HCT116 (cell line): ENCODE results near the gene SAMMSON. TPM values are rescaled to one million over a fixed set of nuclear protein-coding genes. Genes with fewer than 3 reads are reported as not detected.

Source experiments
- ATAC-seq: fragments of 200-7000 bp; cut with Tn5 transposase; 2 replicates; pipeline ENCODE4 v1.9.1; 2020; ENCODE audit warnings: mild to moderate bottlenecking, moderate library complexity
- BruUV-seq: library from RNA; stranded (reverse); fragments of 400-500 nt; replicated peaks from 2 replicates; lab custom pipeline; 2021; lab: Mats Ljungman, UMichigan
- CTCF ChIA-PET: fragments of 300-600 bp; sonication (Branson Sonifier 250); formaldehyde crosslinking; loops from one replicate; lab custom pipeline; 2021; ENCODE audit warnings: antibody characterized with exemption; lab: Charles Lee
- POLR2A ChIA-PET: fragments of 300-600, 350-600 bp; sonication (Branson Sonifier 250); formaldehyde crosslinking; loops from one replicate; lab custom pipeline; 2021; ENCODE audit warnings: antibody characterized with exemption; lab: Charles Lee
- RAD21 ChIA-PET, 2 experiments: fragments of 300-600 bp; sonication (Branson Sonifier 250); formaldehyde crosslinking; loops; one replicate each; lab custom pipeline; 2023; ENCODE audit warnings: low total read pairs in 2 of 2; ENCODE audit not compliant: uncharacterized antibody in 2 of 2, unreplicated experiment in 2 of 2, low non-redundant PET in 1 of 2; lab: Charles Lee
- DNase-seq: peaks from one replicate; pipeline ENCODE4 v3.0.0-alpha.2; 2010; ENCODE audit warnings: low read depth, low spot score
- H2AFZ ChIP-seq: fragments of 200-600 bp; shearing (Covaris generic), sonication (generic); 2 replicates; pipeline ENCODE4 v1.6.1; 2017; ENCODE audit warnings: low read depth, mixed run types, mixed read lengths, antibody characterized with exemption, low read length; ENCODE audit not compliant: poor library complexity, severe bottlenecking
- H3K27ac ChIP-seq: 2 replicates; pipeline ENCODE4 v1.5.1; 2012; ENCODE audit warnings: low read depth, low read length
- H3K27me3 ChIP-seq: fragments of 200-600 bp; sonication (generic); 2 replicates; pipeline ENCODE4 v1.6.1; 2016; ENCODE audit warnings: mixed run types, low read length, mixed read lengths; ENCODE audit not compliant: insufficient read depth
- H3K36me3 ChIP-seq, 2 experiments: fragments of 200-500 bp in 1 of 2; fragments of 200-600 bp in 1 of 2; sonication (Bioruptor generic) in 1 of 2; sonication (generic) in 1 of 2; 2 replicates each; pipeline versions ENCODE4 v1.5.1 to v1.6.1; 2014 to 2016; ENCODE audit warnings: low read length in 2 of 2, inconsistent platforms in 1 of 2, mixed read lengths in 1 of 2, mixed run types in 1 of 2; ENCODE audit not compliant: insufficient read depth in 2 of 2, control insufficient read depth in 1 of 2
- H3K4me1 ChIP-seq, 2 experiments: fragments of 200-600 bp in 1 of 2; sonication (generic) in 1 of 2; 2 replicates each; pipeline versions ENCODE4 v1.5.1 to v1.6.1; 2012 to 2017; ENCODE audit warnings: low read length in 2 of 2, inconsistent platforms in 1 of 2, mild to moderate bottlenecking in 1 of 2, mixed read lengths in 1 of 2, mixed run types in 1 of 2, moderate library complexity in 1 of 2; ENCODE audit not compliant: insufficient read depth in 2 of 2, control insufficient read depth in 1 of 2
- H3K4me2 ChIP-seq: fragments of 200-600 bp; sonication (generic); 2 replicates; pipeline ENCODE4 v1.6.1; 2017; ENCODE audit warnings: mixed run types, low read length, mixed read lengths
- H3K4me3 ChIP-seq, 2 experiments: fragments of 200-600 bp in 1 of 2; sonication (generic) in 1 of 2; replicated peaks in 1 of 2; 2 replicates each; pipeline ENCODE4 v1.5.1; 2011 to 2016; ENCODE audit warnings: low read length in 2 of 2, control low read depth in 1 of 2, low read depth in 1 of 2, mild to moderate bottlenecking in 1 of 2, mixed read lengths in 1 of 2, mixed run types in 1 of 2
- H3K79me2 ChIP-seq: fragments of 200-600 bp; sonication (generic); 2 replicates; pipeline ENCODE4 v1.6.1; 2017; ENCODE audit warnings: mild to moderate bottlenecking, mixed run types, low read length, moderate library complexity, mixed read lengths; ENCODE audit not compliant: insufficient read depth
- H3K9ac ChIP-seq: fragments of 200-600 bp; sonication (generic); 2 replicates; pipeline ENCODE4 v1.6.1; 2016; ENCODE audit warnings: low read length, mixed read lengths
- H3K9me2 ChIP-seq: fragments of 200-600 bp; sonication (generic), shearing (Covaris generic); 2 replicates; pipeline ENCODE4 v1.6.1; 2017; ENCODE audit warnings: mixed run types, mild to moderate bottlenecking, moderate library complexity; ENCODE audit not compliant: insufficient read depth
- H3K9me3 ChIP-seq, 2 experiments: fragments of 200-500 bp in 1 of 2; fragments of 200-600 bp in 1 of 2; sonication (Bioruptor generic) in 1 of 2; sonication (generic) in 1 of 2; 2 replicates each; pipeline ENCODE4 v1.6.1; 2014 to 2017; ENCODE audit warnings: low read length in 2 of 2, mixed read lengths in 2 of 2, inconsistent platforms in 1 of 2, low read depth in 1 of 2, mild to moderate bottlenecking in 1 of 2, mixed run types in 1 of 2, moderate library complexity in 1 of 2; ENCODE audit not compliant: control insufficient read depth in 1 of 2, insufficient read depth in 1 of 2
- H4K20me1 ChIP-seq: fragments of 200-600 bp; sonication (generic), shearing (Covaris generic); 2 replicates; pipeline ENCODE4 v1.6.1; 2017; ENCODE audit warnings: mixed run types, mild to moderate bottlenecking, moderate library complexity; ENCODE audit not compliant: insufficient read depth
- CEBPB ChIP-seq: IDR thresholded peaks from 2 replicates; pipeline ENCODE4 v1.6.1; 2012; ENCODE audit warnings: low read depth
- EZH2phosphoT487 ChIP-seq: fragments of 200-600 bp; IDR thresholded peaks from 2 replicates; pipeline ENCODE4 v1.6.1; 2018; ENCODE audit warnings: antibody characterized with exemption, borderline replicate concordance
- SP1 ChIP-seq: IDR thresholded peaks from 2 replicates; pipeline ENCODE4 v1.6.1; 2012; ENCODE audit warnings: low read depth
- SRF ChIP-seq: IDR thresholded peaks from 2 replicates; pipeline ENCODE4 v1.6.1; 2012; ENCODE audit warnings: low read depth
- TCF7L2 ChIP-seq: IDR thresholded peaks from 2 replicates; pipeline ENCODE4 v1.7.0; 2011; ENCODE audit warnings: borderline replicate concordance, inconsistent platforms; ENCODE audit not compliant: insufficient read depth, insufficient read length; ENCODE audit errors: extremely low read depth
- ZNF274 ChIP-seq: fragments of 200-500 bp; sonication (Bioruptor generic); IDR thresholded peaks from 2 replicates; pipeline ENCODE4 v1.6.1; 2014; ENCODE audit warnings: mild to moderate bottlenecking, low read depth, low read length, inconsistent platforms
- intact Hi-C: fragments of 100-400 bp; cut with micrococcal nuclease; formaldehyde crosslinking; loops from 2 replicates; pipeline ENCODE4 v1.10.0; 2022
- total RNA-seq: library from RNA; stranded (reverse); gene quantifications from one replicate; pipeline ENCODE4 v1.2.1, GENCODE V29; 2021; ENCODE audit not compliant: unreplicated experiment
- TF ChIP-seq, protein P1 (sequence below): IDR thresholded peaks from 2 replicates; pipeline ENCODE4 v1.6.1; 2011; ENCODE audit warnings: mild to moderate bottlenecking, low read length, moderate library complexity; ENCODE audit not compliant: insufficient replicate concordance; ENCODE audit errors: extremely low read depth
- TF ChIP-seq, protein P2 (sequence below): IDR thresholded peaks from 2 replicates; pipeline ENCODE4 v1.6.1; 2012

Gene SAMMSON
- total RNA-seq, 1 experiment from 2014 or later = not detected

DNA sequence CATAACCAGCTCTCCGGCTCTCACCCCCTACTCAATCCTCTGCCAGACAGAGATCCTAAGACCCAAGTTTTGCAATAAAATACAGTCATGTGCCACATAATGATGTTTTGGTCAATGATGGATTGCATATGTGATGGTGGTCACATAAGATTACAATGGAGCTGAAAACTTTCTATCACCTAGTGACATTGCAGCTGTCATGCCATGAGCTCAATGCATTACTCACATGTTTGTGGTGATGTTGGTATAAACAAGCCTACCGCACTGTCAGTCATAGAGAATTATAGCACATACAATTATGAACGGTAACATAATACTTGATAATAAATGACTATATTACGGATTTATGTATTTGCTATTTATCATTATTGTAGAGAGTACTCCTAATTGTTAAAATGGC is 26.9 kb upstream of the SAMMSON start:
- ATAC-seq (no peak), DNase-seq (no peak)
- intact Hi-C loops = no loop called here
- Histone ChIP-seq H3K4me1 (no peaks in the 10 kb centered on the region), H3K27ac (no peak overlapping the region), H3K9ac (no peak overlapping the region), H3K4me2 (no peak overlapping the region), H4K20me1 (no peaks in the 10 kb centered on the region), H3K9me3 (no peaks in the 10 kb centered on the region), H3K9me2 (no peaks in the 10 kb centered on the region), H2AFZ (no peak overlapping the region), H3K36me3 (no peaks in the 10 kb centered on the region), H3K4me3 (no peak overlapping the region), H3K79me2 (no peaks in the 10 kb centered on the region), H3K27me3 (no peaks in the 10 kb centered on the region)
- no TSS peak for BruUV-seq
- POLR2A ChIA-PET = no interaction called here
- CTCF ChIA-PET = no interaction called here
- RAD21 ChIA-PET = no interaction called here
- TF ChIP-seq CEBPB = no peak
- no peak for TF ChIP-seq EZH2phosphoT487
- no peak for TF ChIP-seq TCF7L2
- TF ChIP-seq SRF = no peak
- TF ChIP-seq ZNF274 = no peak
- TF ChIP-seq SP1 = no peak
- TF ChIP-seq, protein P1, sequence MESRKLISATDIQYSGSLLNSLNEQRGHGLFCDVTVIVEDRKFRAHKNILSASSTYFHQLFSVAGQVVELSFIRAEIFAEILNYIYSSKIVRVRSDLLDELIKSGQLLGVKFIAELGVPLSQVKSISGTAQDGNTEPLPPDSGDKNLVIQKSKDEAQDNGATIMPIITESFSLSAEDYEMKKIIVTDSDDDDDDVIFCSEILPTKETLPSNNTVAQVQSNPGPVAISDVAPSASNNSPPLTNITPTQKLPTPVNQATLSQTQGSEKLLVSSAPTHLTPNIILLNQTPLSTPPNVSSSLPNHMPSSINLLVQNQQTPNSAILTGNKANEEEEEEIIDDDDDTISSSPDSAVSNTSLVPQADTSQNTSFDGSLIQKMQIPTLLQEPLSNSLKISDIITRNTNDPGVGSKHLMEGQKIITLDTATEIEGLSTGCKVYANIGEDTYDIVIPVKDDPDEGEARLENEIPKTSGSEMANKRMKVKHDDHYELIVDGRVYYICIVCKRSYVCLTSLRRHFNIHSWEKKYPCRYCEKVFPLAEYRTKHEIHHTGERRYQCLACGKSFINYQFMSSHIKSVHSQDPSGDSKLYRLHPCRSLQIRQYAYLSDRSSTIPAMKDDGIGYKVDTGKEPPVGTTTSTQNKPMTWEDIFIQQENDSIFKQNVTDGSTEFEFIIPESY = no peak

DNA sequence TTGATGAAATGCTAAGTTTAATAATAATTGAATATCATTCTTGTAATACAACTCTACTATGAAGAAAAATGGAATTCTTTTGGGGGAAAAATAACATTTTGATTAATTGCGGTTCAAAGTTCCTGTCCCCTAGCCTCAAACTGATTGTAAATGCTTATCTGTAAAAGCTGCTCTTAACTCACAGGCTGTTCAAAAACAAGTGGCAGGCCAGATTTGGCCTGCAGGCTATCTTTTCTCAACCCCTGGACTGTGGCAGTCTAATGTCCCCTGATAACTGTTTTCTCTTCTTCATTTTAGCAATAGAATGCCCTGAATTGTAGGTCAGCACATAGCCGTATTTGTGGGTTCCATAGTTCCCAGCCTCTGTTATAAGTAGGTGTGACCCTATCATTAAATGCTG is 23.5 kb upstream of the SAMMSON start:
- Histone ChIP-seq H2AFZ (no peak overlapping the region), H3K4me2 (no peak overlapping the region), H4K20me1 (no peaks in the 10 kb centered on the region), H3K4me1 (no peaks in the 10 kb centered on the region), H3K79me2 (no peaks in the 10 kb centered on the region), H3K9me2 (no peaks in the 10 kb centered on the region), H3K27ac (no peak overlapping the region), H3K27me3 (no peaks in the 10 kb centered on the region), H3K4me3 (no peak overlapping the region), H3K9me3 (no peaks in the 10 kb centered on the region), H3K9ac (no peak overlapping the region), H3K36me3 (no peaks in the 10 kb centered on the region)
- ChIA-PET CTCF (no interaction called here), POLR2A (no interaction called here), RAD21 (no interaction called here)
- ATAC-seq (no peak), DNase-seq (no peak)
- TF ChIP-seq, protein P2, sequence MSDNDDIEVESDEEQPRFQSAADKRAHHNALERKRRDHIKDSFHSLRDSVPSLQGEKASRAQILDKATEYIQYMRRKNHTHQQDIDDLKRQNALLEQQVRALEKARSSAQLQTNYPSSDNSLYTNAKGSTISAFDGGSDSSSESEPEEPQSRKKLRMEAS = no peak
- no peak for TF ChIP-seq EZH2phosphoT487
- intact Hi-C loops = no loop called here
- no TSS peak for BruUV-seq
